ENCODE data around the gene ATP2B1.

GRCh38 chr12:89621521-89621920 is 87.1 kb downstream of the ATP2B1 start:
- TF ChIP-seq ZFP41 (CRISPR knock-in tag; IDR thresholded peaks at IDR 0.05; ENCODE audit: borderline replicate concordance): no peak
- TF ChIP-seq AHR (CRISPR knock-in tag; IDR thresholded peaks at IDR 0.05): no peak
- no peak for TF ChIP-seq TAF15 (IDR thresholded peaks at IDR 0.05; ENCODE audit: low read depth, low read length, poor library complexity, severe bottlenecking)
- no peak for TF ChIP-seq TCF7 (IDR thresholded peaks at IDR 0.05; ENCODE audit: low read depth)
- no peak for TF ChIP-seq GABPA (IDR thresholded peaks at IDR 0.05; ENCODE audit: low read depth, low read length)
- TF ChIP-seq GABPA (CRISPR knock-in tag; IDR thresholded peaks at IDR 0.05; ENCODE audit: low read depth): no peak
- no peak for TF ChIP-seq FOXJ3 (CRISPR knock-in tag; IDR thresholded peaks at IDR 0.05; ENCODE audit: borderline replicate concordance)
- TF ChIP-seq CTCF (CRISPR knock-in tag; IDR thresholded peaks at IDR 0.05): no peak
- TF ChIP-seq SNAPC5 (CRISPR knock-in tag; IDR thresholded peaks at IDR 0.05; ENCODE audit: borderline replicate concordance): no peak
- TF ChIP-seq POLR2A (IDR thresholded peaks at IDR 0.05; ENCODE audit: insufficient read depth in 1 of 2, low read depth in 2 of 2, low read length in 2 of 2): no peak
